MG63 (cell line): ENCODE data around the gene ABI3BP. TPM values are rescaled to one million over a fixed set of nuclear protein-coding genes. Genes with fewer than 3 reads are reported as not detected.

ENCODE experiments used
- DNase-seq: peaks from one replicate; pipeline ENCODE4 v3.0.0-alpha.2; 2020
- H3K27me3 ChIP-seq: fragments of 250-450 bp; sonication (Bioruptor Pico); 2 replicates; pipeline ENCODE4 v1.5.1; 2020; ENCODE audit warnings: mild to moderate bottlenecking, moderate library complexity
- H3K36me3 ChIP-seq: fragments of 250-450 bp; sonication (Bioruptor Pico); 2 replicates; pipeline ENCODE4 v1.5.1; 2020; ENCODE audit warnings: mild to moderate bottlenecking, moderate library complexity
- H3K4me3 ChIP-seq: fragments of 250-450 bp; sonication (Bioruptor Pico); 2 replicates; pipeline ENCODE4 v1.5.1; 2020; ENCODE audit warnings: mild to moderate bottlenecking, moderate library complexity
- H3K9me3 ChIP-seq: fragments of 250-450 bp; sonication (Bioruptor Pico); 2 replicates; pipeline ENCODE4 v1.5.1; 2020; ENCODE audit warnings: mild to moderate bottlenecking, moderate library complexity
- total RNA-seq: library from RNA; depleted of rRNA; stranded (reverse); fragments of >200 nt; shearing (Covaris generic); gene quantifications from 2 replicates; pipeline ENCODE4 v1.2.3, GENCODE V29; 2014; ENCODE audit warnings: low replicate concordance

ABI3BP gene
- total RNA-seq, 1 experiment from 2014 or later, result 1.1 TPM

DNA sequence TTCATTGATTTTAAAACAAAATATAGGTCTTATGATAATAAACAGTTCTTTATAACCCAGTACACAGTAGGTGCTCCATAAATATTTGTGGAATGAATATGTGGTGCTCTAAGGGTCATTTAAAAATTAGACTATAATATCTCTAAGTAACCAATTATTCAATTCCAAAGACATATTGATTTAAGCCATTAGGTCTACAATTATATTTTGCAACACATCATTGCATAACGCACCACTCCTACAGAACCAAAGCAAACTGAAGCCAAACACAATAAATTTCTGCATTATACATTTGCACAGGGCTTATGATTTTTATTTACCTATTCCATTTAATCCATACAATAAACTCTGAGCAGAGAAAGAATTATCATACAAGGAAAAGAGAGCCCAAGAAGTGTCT is 104.3 kb downstream of the ABI3BP start:
- Histone ChIP-seq H3K27me3 (no peaks in the 10 kb centered on the region), H3K9me3 (no peaks in the 10 kb centered on the region), H3K4me3 (no peak overlapping the region), H3K36me3 (no peaks in the 10 kb centered on the region)
- no peak for DNase-seq

DNA sequence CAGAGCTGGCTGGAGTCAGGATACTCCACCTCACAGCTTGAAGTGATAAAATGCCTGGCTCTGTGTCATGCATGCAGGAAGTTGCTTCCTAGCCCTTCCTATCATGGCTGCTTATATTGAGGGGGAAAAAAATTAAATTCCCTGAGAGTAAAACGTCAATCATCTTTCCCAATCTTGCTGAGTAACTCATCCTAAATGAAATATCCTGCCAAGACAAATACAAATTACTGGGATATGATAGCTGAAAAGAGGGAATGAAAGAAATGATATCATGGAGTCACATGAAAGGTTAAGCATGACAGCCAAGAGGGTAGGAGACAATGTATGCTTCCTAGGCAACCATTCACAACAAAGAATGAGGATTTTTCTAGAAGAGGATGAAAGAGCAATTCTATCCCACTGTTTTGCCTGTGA is 110.6 kb downstream of the ABI3BP start:
- H3K36me3 ChIP-seq, result no peaks in the 10 kb centered on the region
- H3K27me3 ChIP-seq, result no peaks in the 10 kb centered on the region
- DNase-seq, result peak; percentile 59
- no peaks in the 10 kb centered on the region for H3K9me3 ChIP-seq
- H3K4me3 ChIP-seq, result no peak overlapping the region

DNA sequence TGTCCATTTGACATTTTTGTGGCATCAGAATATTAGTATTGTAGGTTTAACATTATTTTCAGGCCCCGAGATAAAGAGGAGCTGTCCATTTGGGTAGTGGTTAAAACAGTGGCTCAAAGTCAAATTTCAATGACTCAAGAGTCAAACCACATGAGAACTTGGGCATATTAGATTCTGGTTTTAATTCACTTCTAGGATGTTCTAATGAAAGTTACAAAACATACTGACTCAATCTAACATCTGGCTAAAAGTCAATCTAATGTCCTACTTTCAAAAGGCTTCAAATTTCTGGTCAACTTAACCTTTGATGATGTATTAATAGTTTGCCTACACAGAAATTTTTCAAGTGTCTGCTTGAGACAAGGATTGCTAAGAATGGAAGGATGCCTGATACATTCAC is 112.4 kb downstream of the ABI3BP start:
- no peak overlapping the region for H3K4me3 ChIP-seq
- no peaks in the 10 kb centered on the region for H3K27me3 ChIP-seq
- no peaks in the 10 kb centered on the region for H3K36me3 ChIP-seq
- no peaks in the 10 kb centered on the region for H3K9me3 ChIP-seq
- DNase-seq, result no peak

DNA sequence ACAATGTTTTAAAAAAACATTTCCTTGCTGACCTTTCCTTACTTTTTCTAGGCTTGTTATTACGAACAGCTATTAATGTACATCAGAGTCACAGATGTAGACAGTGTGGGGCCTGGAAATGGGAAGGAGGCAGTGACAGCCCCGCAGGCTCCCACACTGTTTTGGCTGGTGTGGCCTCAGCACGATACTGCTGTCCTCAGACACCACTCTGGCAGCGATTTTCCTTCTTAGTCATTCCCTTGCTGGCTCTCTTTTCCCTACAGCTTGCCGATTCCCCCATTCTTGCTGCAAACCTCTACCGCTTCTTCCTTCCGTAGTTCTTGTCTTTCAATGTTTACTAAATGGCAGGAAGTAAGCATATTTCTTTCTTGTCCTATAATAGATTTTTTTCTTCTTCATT is 113.1 kb downstream of the ABI3BP start:
- H3K4me3 ChIP-seq, result no peak overlapping the region
- DNase-seq, result peak; percentile 13
- no peaks in the 10 kb centered on the region for H3K27me3 ChIP-seq
- no peaks in the 10 kb centered on the region for H3K36me3 ChIP-seq
- no peaks in the 10 kb centered on the region for H3K9me3 ChIP-seq

DNA sequence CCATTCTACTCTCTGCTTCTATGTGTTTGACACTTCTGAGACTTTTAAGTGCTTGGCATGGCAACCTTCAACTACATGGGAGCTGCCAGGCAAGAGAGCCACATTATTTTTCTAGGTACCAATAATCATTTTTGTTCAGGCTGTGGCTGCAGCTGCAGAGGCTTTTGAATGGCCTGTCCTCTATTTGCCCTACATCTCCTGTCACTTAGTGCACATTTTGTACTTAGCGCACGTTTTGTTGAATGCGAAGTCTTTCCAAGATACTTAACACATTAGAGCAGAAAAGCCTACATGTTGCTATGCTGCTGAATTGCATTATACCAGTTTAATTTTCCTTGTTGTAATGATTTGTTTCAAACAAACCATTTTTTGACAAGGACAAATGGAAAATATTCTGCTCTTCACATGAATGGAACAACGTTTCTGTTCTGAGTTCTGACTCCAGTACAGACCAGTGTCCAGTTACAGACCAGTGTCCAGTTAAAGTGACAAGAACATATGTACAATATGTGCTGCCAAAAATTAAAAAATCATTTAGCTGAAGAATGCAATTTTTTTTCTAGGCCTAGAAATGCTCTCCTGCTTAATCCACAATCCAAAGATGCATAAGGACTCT is 113.9 kb downstream of the ABI3BP start:
- Histone ChIP-seq H3K36me3 (no peaks in the 10 kb centered on the region), H3K9me3 (no peaks in the 10 kb centered on the region), H3K4me3 (no peak overlapping the region), H3K27me3 (no peaks in the 10 kb centered on the region)
- no peak for DNase-seq

DNA sequence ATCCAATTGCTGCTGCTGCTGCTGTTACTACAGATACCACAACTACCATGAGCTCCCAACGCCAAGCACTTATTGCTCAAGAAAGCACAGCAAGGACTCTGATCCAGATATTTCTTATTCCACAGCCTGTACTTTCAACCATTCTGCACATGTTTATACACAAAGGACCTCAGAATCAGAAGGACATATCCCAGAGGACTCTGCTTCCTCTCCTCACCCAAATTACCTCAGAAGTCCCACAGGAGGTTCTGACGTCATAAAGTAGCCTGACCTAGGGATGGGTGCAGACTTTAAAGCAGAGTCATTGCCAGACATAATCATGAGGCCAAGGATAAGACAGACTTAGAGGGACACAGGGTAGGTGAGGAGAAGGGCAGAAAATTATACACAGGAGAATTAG is 115.9 kb downstream of the ABI3BP start:
- H3K9me3 ChIP-seq, result no peaks in the 10 kb centered on the region
- H3K4me3 ChIP-seq, result no peak overlapping the region
- no peak for DNase-seq
- no peaks in the 10 kb centered on the region for H3K27me3 ChIP-seq
- H3K36me3 ChIP-seq, result no peaks in the 10 kb centered on the region

DNA sequence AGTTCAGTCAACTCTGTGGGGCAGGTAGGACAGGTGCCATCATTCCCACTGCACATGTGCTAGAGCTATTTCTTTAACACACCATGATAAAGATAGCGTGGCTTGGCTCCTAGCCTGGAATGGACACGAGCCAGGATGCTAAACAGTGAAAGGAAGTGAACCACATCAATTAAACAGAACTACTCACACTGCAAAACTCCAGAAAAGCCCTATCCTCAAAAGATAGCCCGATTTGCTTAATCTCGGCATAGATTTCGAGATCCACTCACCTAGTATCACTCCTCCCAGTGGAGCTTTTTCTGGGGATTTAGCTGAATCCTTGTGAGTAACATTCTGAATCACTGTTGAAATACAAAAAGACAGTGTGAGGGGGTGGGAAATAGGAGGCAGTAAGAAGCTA is 118.0 kb downstream of the ABI3BP start:
- Histone ChIP-seq H3K36me3 (no peaks in the 10 kb centered on the region), H3K9me3 (no peaks in the 10 kb centered on the region), H3K27me3 (no peaks in the 10 kb centered on the region), H3K4me3 (no peak overlapping the region)
- peak; percentile 79 for DNase-seq

DNA sequence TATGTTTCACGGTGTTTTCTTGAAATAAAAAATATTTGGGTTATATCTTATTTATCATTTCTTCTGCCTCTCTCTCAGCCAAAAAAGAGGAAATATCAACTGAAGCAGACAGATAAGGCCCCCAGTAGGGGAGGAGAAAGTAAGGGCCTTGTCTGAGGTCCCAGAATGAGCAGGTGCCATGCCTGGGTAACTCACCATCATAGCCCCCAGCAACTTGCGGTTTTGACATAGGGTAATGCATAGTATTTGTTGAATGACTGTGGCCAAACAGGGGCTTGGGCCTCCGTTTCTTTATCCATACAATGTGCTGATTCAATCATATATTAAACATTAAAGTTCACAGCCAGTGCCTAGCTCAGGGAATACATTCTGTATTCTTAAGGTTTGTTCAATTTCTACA is 119.6 kb downstream of the ABI3BP start:
- Histone ChIP-seq H3K4me3 (no peak overlapping the region), H3K36me3 (no peaks in the 10 kb centered on the region), H3K9me3 (no peaks in the 10 kb centered on the region), H3K27me3 (no peaks in the 10 kb centered on the region)
- DNase-seq, result no peak

DNA sequence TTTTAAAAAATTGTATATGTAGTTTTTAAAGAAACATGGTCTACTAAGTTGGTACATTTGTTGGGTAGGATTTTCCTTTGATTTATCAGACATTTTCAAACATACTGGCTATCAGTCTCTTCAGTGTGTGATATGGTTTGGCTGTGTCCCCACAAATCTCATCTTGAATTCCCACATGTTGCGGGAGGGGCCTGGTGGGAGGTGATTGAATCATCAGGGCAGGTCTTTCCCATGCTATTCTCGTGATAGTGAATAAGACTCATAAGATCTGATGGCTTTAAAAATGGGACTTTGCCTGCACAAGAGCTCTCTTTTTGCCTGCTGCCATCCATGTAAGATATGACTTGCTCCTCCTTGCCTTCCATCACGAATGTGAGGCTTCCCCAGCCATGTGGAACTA is 121.9 kb downstream of the ABI3BP start:
- no peaks in the 10 kb centered on the region for H3K9me3 ChIP-seq

DNA sequence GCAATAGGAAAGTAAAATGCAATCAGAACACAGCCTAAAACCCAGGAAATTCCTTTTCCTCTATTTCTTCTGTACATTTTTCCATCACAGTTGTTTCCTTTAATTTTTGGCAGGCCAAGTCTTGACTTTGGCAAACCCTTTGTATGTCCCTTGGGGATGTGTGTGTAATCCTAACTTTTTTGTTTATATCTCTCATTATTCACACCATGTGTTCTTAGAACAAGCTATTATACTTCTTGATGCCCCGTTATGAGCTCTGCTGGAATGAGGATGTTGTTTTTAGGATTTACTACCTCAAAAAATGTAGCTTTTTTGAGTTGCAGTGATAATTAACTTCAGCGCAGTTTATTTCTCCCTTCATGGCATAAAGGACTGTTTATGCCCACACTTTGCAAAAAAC is 123.4 kb downstream of the ABI3BP start:
- H3K27me3 ChIP-seq, result no peaks in the 10 kb centered on the region
- peak; percentile 57 for DNase-seq
- no peak overlapping the region for H3K4me3 ChIP-seq
- no peaks in the 10 kb centered on the region for H3K9me3 ChIP-seq
- no peaks in the 10 kb centered on the region for H3K36me3 ChIP-seq

More for the DNA sequence above, 121.9 kb downstream of the ABI3BP start:
- no peak for DNase-seq
- Histone ChIP-seq H3K27me3 (no peaks in the 10 kb centered on the region), H3K4me3 (no peak overlapping the region), H3K36me3 (no peaks in the 10 kb centered on the region)

DNA sequence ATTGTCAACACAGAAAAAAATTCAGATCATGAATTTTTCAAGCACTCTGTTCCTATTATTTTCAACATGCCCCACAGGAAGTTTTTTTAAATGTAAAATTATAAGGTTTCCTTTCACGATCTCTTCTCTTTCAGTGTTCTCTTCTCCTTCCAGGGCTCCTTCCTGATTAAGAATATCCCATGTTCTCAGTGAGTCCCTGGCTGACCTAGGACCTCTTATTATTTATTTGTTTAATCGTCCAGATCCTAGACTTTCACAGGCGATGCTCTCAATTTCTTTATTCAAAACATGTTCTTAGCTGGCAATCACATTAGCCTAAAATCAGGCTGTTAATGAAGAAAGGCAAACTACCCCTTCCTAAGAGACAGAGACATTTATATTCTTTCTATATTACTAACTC is 124.3 kb downstream of the ABI3BP start:
- H3K36me3 ChIP-seq, result no peaks in the 10 kb centered on the region
- H3K4me3 ChIP-seq, result no peak overlapping the region
- no peaks in the 10 kb centered on the region for H3K9me3 ChIP-seq
- no peak for DNase-seq
- no peaks in the 10 kb centered on the region for H3K27me3 ChIP-seq

DNA sequence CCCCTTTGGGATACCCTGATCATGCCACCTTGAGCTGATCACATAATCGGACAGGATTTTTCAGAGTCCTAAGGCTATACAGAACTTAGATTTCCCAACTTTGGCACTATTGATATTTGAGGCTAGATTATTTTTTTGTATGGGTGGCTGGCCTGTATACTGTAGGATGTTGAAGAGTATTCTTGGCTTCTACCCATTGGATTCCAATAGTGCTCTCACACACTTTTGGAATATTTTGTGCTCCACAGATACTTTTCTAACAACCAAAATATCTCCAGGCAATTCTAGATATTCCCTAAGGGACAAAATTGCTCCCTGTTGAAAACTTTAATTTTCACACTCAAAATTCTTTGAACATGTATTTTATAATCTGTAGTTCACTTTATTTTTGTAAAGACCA is 125.1 kb downstream of the ABI3BP start:
- H3K4me3 ChIP-seq, result no peak overlapping the region
- DNase-seq, result no peak
- no peaks in the 10 kb centered on the region for H3K36me3 ChIP-seq
- H3K27me3 ChIP-seq, result no peaks in the 10 kb centered on the region
- H3K9me3 ChIP-seq, result no peaks in the 10 kb centered on the region

DNA sequence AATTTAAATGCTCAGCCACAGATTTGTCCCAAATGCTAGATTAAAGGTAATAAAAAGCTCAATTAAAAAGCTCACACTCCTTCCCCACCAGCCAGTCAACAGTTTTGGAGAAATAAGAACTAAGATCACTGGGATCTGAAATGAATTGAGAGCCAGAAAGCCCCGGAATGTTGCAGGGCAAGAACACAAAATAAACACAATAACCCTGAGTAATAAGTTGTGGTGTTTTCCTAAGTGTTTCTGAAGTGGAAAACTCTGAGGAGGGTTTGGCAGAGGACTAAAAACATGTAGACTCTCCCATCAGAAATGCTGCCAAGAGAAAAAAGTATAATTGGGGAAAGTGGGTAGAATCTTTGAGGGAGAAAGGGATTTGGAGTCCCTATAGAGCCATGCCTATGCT is 127.8 kb downstream of the ABI3BP start:
- peak; percentile 39 for DNase-seq
- H3K4me3 ChIP-seq, result no peak overlapping the region
- H3K27me3 ChIP-seq, result no peaks in the 10 kb centered on the region
- H3K36me3 ChIP-seq, result no peaks in the 10 kb centered on the region
- H3K9me3 ChIP-seq, result no peaks in the 10 kb centered on the region

DNA sequence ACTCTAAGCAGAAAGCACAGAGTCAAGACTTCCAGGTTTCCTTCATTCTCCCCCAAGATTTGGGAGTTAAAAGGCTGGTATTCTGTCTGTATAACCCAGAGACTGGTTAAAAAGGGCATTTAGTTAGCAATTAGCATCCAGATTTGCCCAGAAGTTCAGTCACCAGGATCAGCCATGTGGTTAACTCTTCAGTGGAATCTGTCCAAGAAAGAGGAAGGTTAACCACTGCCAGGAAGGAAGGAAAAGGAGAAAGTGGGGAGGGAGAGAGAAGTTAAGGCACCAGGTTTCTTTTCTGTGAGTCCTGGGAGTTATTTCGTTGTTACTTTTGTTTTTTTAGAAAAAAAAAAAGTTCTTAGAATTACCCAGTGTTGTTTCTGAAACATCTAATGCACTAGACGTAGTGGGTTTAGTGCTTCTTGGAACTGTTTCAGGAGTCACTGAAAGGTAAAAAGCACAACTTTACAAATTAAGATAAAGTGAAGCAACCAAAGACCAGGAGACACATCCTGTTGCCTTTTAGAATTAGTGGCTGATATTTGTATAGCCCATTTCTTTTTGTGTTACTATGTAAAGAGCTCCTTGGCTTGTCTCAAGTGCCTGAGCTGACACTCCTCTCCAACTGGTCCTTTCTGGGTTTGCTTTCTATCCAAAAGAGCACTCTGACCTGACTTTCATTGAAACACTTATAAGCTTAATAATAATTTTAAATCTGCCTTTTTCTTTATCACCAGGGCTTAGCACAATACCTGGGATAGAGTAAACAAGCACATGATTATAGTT is 128.6 kb downstream of the ABI3BP start:
- Histone ChIP-seq H3K36me3 (no peaks in the 10 kb centered on the region), H3K4me3 (no peak overlapping the region), H3K9me3 (no peaks in the 10 kb centered on the region), H3K27me3 (no peaks in the 10 kb centered on the region)
- DNase-seq, result no peak

DNA sequence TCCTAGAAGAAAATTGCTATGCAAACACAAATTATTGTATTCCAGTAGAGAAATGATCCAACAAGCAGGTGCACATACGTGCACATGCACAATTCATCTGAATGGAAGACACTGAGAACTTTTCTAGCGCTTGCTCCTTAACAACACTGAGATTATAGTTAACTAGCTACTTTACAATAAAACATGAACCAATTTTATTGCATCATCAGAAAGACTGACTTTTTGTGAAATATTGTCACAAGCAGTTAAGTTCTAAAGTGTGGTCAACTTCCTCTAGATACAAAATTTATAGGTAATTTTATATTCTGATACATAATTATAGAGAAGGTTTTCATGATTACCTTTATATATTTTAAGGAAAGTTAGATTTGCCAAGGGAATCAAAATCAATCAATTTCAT is 135.4 kb downstream of the ABI3BP start:
- Histone ChIP-seq H3K27me3 (no peaks in the 10 kb centered on the region; the same call in 1 of the 2 replicates), H3K4me3 (no peak overlapping the region), H3K36me3 (no peaks in the 10 kb centered on the region), H3K9me3 (no peaks in the 10 kb centered on the region)
- no peak for DNase-seq

DNA sequence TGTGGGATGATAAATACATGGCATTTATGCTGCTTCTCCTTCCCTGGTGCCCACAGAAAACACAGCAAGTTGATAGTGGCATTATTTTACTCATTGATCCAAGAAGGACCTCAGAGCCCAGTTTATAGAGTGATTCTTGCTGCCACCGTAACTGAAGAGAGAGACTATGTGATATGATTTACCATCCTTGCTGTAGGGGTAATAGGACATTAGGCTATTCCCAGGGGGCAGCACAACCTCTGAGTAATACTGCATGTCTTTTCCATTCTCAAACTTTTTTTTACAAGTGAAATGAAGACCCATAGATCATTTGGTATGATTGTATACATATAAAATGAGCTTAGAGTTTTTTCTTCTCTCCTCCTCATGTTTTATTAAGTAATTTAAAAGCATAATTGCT is 136.4 kb downstream of the ABI3BP start:
- Histone ChIP-seq H3K4me3 (no peak overlapping the region), H3K9me3 (no peaks in the 10 kb centered on the region), H3K36me3 (no peaks in the 10 kb centered on the region), H3K27me3 (no peaks in the 10 kb centered on the region; the same call in 1 of the 2 replicates)
- no peak for DNase-seq

DNA sequence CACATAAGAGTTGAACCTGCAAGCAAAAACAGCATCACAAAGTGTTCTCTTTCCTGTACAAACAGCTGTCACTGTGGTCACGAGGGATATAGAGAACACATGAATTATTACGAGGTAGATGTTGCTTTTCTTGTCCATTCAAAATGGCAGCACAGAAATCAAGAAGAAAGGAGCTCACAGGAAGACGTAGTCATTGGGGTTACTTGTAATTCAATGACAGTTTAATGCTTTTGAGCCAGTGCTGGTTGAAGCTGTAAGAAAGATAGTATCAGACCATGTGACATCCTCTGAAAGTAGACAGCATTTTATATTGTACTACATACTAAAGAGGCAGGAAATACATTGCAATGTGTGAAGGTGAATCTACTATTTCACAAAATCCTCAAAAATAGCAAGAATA is 140.4 kb downstream of the ABI3BP start:
- no peaks in the 10 kb centered on the region for H3K36me3 ChIP-seq
- no peak for DNase-seq
- H3K9me3 ChIP-seq, result 0 out of 2 replicates have a peak, but pooled peaks cover 2% of the 10 kb centered on the region
- H3K27me3 ChIP-seq, result no peaks in the 10 kb centered on the region
- H3K4me3 ChIP-seq, result no peak overlapping the region

DNA sequence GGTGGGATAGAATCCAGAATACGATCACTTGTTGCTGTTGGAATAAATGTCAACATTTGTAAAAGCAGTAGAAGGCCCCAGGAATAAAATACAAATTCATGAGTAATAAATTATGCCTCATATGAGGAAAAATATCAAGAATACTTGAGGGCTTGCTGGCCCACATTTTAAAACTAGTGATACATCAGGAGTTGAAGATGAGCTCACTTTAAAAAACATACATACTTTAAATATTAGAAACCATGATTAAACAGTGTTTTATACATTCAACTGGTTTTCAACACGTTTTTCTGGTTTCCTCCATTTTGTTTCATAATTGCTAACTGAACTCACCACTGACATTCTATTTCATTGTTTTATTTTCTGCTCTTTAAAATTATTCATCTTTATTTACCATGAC is 142.5 kb downstream of the ABI3BP start:
- Histone ChIP-seq H3K27me3 (no peaks in the 10 kb centered on the region), H3K36me3 (no peaks in the 10 kb centered on the region), H3K9me3 (0 out of 2 replicates have a peak, but pooled peaks cover 3% of the 10 kb centered on the region), H3K4me3 (no peak overlapping the region)
- no peak for DNase-seq
